Sigmoid colon (tissue), 7 donors: ENCODE data around the gene CLTB. TPM values are rescaled to one million over a fixed set of nuclear protein-coding genes. Genes with fewer than 3 reads are reported as not detected.
A peak's percentile ranks its signal among the peaks of the same experiment; 100 is the strongest.

ENCODE experiments used
- DNase-seq: peaks from one replicate; pipeline ENCODE4 v3.0.0-alpha.2; 2019
- H3K27ac ChIP-seq, 4 donors: fragments of 200-600 bp; sonication (generic); one replicate each; pipeline ENCODE4 v1.5.1; 2016 to 2019; ENCODE audit warnings: mild to moderate bottlenecking in 1 of 4
- H3K27me3 ChIP-seq, 3 donors: fragments of 200-600 bp; sonication (generic); one replicate each; pipeline ENCODE4 v1.5.1; 2019; ENCODE audit warnings: mild to moderate bottlenecking in 1 of 3
- H3K36me3 ChIP-seq, 4 donors: fragments of 200-600 bp; sonication (generic); one replicate each; pipeline ENCODE4 v1.5.1; 2016 to 2019
- H3K4me1 ChIP-seq, 4 donors: fragments of 200-600 bp; sonication (generic); one replicate each; pipeline ENCODE4 v1.5.1; 2017 to 2019
- H3K4me3 ChIP-seq, 4 donors: fragments of 200-600 bp; sonication (generic); one replicate each; pipeline ENCODE4 v1.5.1; 2017 to 2019; ENCODE audit warnings: mild to moderate bottlenecking in 2 of 4, moderate library complexity in 1 of 4
- H3K9me3 ChIP-seq, 4 donors: fragments of 200-600 bp in 3 of 4; sonication (generic) in 3 of 4; one replicate each; pipeline versions ENCODE4 v1.5.1 to v1.6.1; 2013 to 2019
- EP300 ChIP-seq, 4 donors: sonication (generic); formaldehyde crosslinking; IDR thresholded peaks; one replicate each; pipeline ENCODE4 v1.6.1; 2017; ENCODE audit warnings: antibody characterized with exemption in 4 of 4
- POLR2A ChIP-seq, 2 donors: fragments of 450-650 bp; IDR thresholded peaks; one replicate each; pipeline ENCODE4 v1.6.1; 2016; ENCODE audit warnings: antibody characterized with exemption in 2 of 2, mild to moderate bottlenecking in 2 of 2, moderate library complexity in 2 of 2
- POLR2AphosphoS5 ChIP-seq, 4 donors: sonication (generic); formaldehyde crosslinking; IDR thresholded peaks; one replicate each; pipeline ENCODE4 v1.6.1; 2017; ENCODE audit warnings: antibody characterized with exemption in 4 of 4
- WGBS, 2 donors: extraction: QIAGEN DNeasy Blood & Tissue Kit; methylation state at CpG; one replicate each; pipeline ENCODE4 v1.1.7; 2013; 5-methylcytosine and 5-hydroxymethylcytosine counted together
- intact Hi-C: fragments of 100-400 bp; cut with DNase I; formaldehyde crosslinking; loops from one replicate; pipeline ENCODE4 v1.15.1; 2023
- polyA plus RNA-seq, 3 donors: library from polyadenylated mRNA; stranded (reverse); fragments of 200-250 nt; gene quantifications; one replicate each; pipeline ENCODE4 v1.2.3, GENCODE V29; 2013
- total RNA-seq, 4 donors: library from RNA; depleted of rRNA; stranded (reverse); fragments of >200 nt; gene quantifications; one replicate each; pipeline ENCODE4 v1.1.0, GENCODE V29; 2016
- TF ChIP-seq, protein P1 (sequence below), 4 experiments: fragments of 450-650 bp in 3 of 4; fragments of 200-600 bp in 1 of 4; IDR thresholded peaks; one replicate each; pipeline ENCODE4 v1.5.1; 2016 to 2019; ENCODE audit warnings: antibody characterized with exemption in 4 of 4, mild to moderate bottlenecking in 3 of 4, moderate library complexity in 2 of 4
- donor health status: healthy with polysubstance abuse.
- donor health status: Bipolar disorder and iron deficiency.
- donor health status: healthy.

CLTB gene
- total and polyA plus RNA-seq, 7 donors = 129 to 403 (median 163) TPM

DNA sequence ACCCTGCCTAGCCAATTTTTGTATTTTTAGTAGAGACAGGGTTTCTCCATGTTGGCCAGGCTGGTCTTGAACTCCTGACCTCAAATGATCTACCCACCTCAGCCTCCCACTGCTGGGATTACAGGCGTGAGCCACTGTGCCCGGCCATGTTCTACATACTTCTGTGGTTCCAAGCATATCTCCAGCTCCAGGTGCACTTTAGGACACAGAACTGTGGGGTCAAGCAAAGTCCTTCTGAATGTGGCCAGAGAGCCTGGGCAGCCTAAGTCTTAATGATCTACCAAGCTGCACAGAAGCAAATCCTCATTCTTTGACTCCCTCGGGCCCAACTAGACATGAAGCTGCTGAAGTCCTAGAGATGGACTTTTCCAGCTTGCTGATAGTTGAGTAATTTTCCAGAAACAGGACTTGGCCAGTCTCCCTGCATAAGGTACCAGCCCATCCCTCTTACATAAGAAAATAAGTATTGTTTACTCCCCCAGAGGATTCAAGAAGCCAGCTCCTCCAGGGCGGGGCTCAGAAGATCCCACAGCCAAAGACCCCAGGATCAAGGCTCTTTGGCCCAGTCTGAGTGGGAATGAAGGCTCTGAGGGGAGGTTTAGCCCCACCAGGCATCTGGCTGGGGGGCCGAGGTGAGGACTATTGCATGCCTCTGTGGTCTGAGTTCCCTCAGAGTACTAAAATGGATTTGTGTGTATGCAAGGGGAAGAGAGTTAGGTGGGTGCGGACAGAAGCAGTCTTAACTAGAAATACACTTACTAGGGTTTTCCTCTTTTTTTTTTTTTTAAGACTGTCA is 8.7 kb downstream of the CLTB start:
- Histone ChIP-seq H3K36me3 (peaks cover 0 to 61% (median 13%) of the 10 kb centered on the region in 4 donors), H3K27me3 (no peaks in the 10 kb centered on the region), H3K4me3 (no peak overlapping the region), H3K27ac (peak overlapping the region in 2 of 4 donors; percentile 13 to 59), H3K4me1 (peaks cover 0 to 16% (median 4%) of the 10 kb centered on the region in 4 donors), H3K9me3 (no peaks in the 10 kb centered on the region)
- TF ChIP-seq POLR2AphosphoS5 (IDR thresholded peaks at IDR 0.05) (no peak), POLR2A (IDR thresholded peaks at IDR 0.05) (no peak), EP300 (IDR thresholded peaks at IDR 0.05) (no peak)
- TF ChIP-seq, protein P1, sequence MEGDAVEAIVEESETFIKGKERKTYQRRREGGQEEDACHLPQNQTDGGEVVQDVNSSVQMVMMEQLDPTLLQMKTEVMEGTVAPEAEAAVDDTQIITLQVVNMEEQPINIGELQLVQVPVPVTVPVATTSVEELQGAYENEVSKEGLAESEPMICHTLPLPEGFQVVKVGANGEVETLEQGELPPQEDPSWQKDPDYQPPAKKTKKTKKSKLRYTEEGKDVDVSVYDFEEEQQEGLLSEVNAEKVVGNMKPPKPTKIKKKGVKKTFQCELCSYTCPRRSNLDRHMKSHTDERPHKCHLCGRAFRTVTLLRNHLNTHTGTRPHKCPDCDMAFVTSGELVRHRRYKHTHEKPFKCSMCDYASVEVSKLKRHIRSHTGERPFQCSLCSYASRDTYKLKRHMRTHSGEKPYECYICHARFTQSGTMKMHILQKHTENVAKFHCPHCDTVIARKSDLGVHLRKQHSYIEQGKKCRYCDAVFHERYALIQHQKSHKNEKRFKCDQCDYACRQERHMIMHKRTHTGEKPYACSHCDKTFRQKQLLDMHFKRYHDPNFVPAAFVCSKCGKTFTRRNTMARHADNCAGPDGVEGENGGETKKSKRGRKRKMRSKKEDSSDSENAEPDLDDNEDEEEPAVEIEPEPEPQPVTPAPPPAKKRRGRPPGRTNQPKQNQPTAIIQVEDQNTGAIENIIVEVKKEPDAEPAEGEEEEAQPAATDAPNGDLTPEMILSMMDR (IDR thresholded peaks at IDR 0.05) = no peak
- DNase-seq = no peak
- intact Hi-C loops = no loop called here
- WGBS, 2 donors = 90 to 92% methylated on average over 6 of the region's 6 CpGs

DNA sequence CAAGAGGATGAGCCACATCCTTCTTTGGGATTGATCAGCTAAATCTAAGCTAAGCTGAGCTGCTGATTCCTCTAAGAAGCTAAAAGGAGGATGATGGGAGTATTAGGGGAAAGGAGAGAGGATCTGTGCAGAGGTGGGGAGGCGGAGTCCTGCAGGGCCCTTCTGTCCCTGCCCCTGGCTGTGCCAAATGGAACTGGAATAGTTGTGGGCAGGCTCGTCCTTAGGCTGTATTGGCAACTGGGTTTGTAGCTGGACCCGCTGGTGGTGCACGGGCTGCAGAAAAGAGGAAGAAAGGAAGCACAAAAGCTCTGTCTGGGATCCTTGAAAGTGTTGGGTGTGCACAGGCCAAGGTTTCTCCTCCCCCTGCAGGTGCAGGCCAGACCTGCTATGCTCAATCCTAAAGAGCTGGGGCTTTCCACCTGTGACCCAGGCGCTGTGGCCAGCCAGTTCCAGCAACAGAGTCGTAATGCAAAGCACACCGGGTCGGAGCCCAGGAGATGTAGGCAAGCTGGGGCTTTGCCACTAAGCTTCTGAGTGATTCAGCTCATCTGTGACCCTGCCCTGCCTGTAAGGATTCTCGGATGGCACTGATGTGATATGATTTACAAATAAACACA is 9.8 kb downstream of the CLTB start:
- no peaks in the 10 kb centered on the region for H3K27me3 ChIP-seq
- H3K27ac ChIP-seq = no peak overlapping the region
- H3K36me3 ChIP-seq = peaks cover 0 to 62% (median 13%) of the 10 kb centered on the region in 4 donors
- H3K9me3 ChIP-seq = no peaks in the 10 kb centered on the region
- TF ChIP-seq POLR2AphosphoS5 (IDR thresholded peaks at IDR 0.05) (no peak), POLR2A (IDR thresholded peaks at IDR 0.05) (no peak), EP300 (IDR thresholded peaks at IDR 0.05) (no peak)
- TF ChIP-seq, protein P1 (IDR thresholded peaks at IDR 0.05) = no peak
- DNase-seq = no peak
- intact Hi-C loops = no loop called here
- H3K4me1 ChIP-seq = peaks cover 0 to 8% (median 3%) of the 10 kb centered on the region in 4 donors
- H3K4me3 ChIP-seq = no peak overlapping the region
- WGBS, 2 donors = 35 to 78% methylated on average over 9 of the region's 9 CpGs

DNA sequence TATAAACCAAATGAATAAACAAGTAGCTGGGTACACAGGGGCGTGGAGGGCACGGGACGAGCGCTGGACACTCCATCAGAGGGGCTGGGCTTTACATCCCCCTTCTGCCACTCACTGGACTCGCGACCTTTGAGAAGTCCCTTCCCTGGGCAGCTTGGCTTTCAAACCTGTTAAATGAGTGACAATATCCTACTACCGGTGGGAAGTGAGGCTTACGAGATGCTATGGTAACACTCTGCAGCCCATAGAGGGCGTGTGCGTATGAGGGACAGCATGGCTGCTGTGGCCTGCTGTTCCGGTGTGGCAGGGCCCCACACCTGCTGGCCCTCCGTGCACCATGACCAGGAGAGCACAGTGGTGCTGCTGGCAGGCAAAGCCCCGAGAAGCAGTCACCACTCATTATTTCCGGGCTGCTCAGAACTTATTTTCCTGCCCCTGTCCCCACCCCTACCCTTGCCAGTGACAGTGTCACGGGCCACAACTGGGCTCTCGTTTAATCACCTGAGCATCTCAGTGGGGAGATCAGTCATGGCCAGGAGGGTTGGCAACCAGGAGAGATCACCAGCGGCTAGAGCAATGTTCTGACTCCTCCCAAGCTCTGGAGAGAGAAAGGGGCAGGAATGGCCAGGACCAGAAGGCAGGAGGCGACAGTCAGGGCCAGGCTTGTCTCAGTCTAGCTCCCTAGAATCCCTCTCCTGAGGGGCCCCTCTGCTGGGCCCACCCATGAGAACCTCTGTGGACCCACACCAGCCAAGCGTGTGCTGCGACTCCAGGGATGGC is 10.5 kb downstream of the CLTB start:
- intact Hi-C loops = no loop called here
- H3K36me3 ChIP-seq = peaks cover 0 to 67% (median 14%) of the 10 kb centered on the region in 4 donors

More for the DNA sequence above, 10.5 kb downstream of the CLTB start:
- Histone ChIP-seq H3K4me3 (no peak overlapping the region), H3K27ac (no peak overlapping the region), H3K4me1 (peaks cover 0 to 6% (median under 1%) of the 10 kb centered on the region in 4 donors), H3K27me3 (no peaks in the 10 kb centered on the region), H3K9me3 (no peaks in the 10 kb centered on the region)
- WGBS, 2 donors = 42 to 80% methylated on average over 20 of the region's 20 CpGs
- no peak for DNase-seq
- TF ChIP-seq POLR2AphosphoS5 (IDR thresholded peaks at IDR 0.05) (no peak), POLR2A (IDR thresholded peaks at IDR 0.05) (no peak), EP300 (IDR thresholded peaks at IDR 0.05) (no peak)
- TF ChIP-seq, protein P1 (IDR thresholded peaks at IDR 0.05) = no peak
